ENCODE data around the gene ZNF322.

DNA sequence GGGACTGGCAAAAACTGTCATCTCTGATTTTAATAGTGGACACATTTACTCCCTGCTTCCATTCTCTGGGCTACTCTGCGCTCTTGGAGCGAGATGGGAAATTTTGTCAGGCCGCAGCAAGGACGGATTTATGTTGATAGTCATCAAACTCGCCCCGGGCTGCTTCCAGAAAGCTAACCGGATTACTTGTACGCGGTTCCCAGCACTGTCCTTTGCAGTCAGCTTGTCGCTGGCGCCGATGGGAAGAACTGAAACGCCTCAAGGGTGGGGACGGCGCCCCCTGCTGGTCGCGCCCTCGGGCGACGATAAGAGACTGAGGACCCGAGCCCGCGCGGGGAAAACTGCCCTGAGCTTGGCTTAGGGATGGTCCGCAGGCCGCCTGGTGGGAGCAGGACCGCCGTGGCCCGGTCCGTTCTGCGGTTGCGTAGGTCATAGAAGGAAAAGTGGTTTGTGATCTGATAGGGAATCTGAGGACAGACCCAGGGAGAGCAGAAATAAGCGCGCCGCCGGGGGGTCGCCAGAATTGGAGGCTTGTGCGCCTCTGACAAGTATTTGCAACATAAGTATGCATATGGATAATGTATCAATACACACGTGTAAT, 63.8 kb downstream of the ZNF322 start:
- TF ChIP-seq FOXA1 (IDR thresholded peaks at IDR 0.05) (no peak), SUZ12 (IDR thresholded peaks at IDR 0.05) (no peak), NFRKB (IDR thresholded peaks at IDR 0.05) (no peak), L3MBTL2 (conservative IDR thresholded peaks at IDR 0.05) (no peak), TARDBP (IDR thresholded peaks at IDR 0.05) (no peak), ARNT (IDR thresholded peaks at IDR 0.05) (no peak), BHLHE40 (IDR thresholded peaks at IDR 0.05; ENCODE audit: borderline replicate concordance) (no peak), PKNOX1 (IDR thresholded peaks at IDR 0.05) (no peak), SP1 (IDR thresholded peaks at IDR 0.05) (no peak), HDGF (IDR thresholded peaks at IDR 0.05; ENCODE audit: borderline replicate concordance) (no peak), FOXM1 (IDR thresholded peaks at IDR 0.05; ENCODE audit: borderline replicate concordance) (no peak), CTBP1 (IDR thresholded peaks at IDR 0.05; ENCODE audit: borderline replicate concordance) (no peak; the same call in 1 of the 2 replicates)
